Measurements from ENCODE around the gene TTC21A.

The TTC21A gene

DNA sequence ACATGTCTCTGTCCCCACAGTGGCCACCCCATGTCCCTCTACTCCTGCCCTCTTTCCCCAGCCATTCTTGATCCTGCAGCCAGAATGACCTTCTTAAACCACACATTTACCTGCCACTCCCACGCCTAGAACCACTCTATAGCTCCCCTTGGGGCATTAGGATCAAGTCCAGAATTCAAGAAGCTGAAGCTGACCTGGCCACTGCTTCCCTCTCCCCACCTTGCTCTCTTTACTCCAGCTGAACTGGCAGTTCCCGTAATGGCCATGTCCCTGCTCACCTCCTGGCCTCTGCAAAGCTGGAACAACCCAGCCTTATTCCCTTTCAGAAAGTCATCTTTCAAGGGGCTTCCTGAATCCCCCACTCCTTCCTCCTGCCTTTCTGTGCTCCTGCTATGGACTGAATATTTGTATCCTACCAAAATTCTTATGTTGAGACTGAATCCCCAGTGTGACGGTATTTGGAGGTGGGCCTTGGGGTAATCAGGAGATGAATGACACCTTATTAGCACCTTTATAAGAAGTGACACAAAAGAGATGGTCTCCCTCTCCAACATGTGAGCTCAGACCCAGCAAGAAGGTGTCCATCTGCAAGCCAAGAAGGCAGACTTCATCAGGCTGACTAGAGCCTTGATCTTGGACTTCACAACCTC lies 42.1 kb downstream of the TTC21A start:
- no peak for ATAC-seq (ENCODE audit: insufficient read depth, low read depth)
- H3K79me2 ChIP-seq (ENCODE audit: insufficient read depth, low read length): no peaks in the 10 kb centered on the region

DNA sequence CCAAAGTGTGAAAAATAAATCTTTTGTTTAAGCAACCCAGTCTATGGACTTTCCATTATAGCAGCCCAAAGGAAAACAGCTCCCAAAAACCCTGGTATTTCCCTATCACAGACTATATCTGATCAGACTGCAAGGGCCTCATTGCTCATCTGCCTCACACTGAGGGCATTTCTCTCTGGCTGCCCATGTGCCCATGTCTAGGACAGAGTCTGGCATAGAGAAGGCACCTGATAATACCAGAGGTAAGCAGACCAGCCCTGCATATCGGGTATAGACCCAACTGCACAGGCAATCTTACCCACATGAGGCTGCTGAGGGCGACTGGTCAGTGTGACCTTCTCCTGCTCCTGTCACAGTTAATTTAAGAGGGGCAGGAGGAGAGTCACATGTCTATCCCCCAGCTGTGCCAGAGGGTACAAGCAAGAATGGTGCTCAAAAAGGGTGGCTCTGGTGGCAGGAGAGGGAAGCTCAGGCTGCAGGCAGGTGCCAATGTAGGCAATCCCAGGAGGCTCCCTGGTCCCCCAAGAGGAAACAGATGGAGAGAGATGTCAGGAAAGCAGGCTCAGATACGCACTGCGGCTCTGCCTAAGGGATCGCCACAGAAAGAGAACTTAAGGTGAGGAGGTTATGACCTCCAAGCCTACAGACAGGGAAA lies 42.8 kb downstream of the TTC21A start:
- ATAC-seq (ENCODE audit: insufficient read depth, low read depth) (no peak), DNase-seq (no peak)
- Histone ChIP-seq H3K27ac (ENCODE audit: low read length) (no peak overlapping the region), H3K4me2 (ENCODE audit: insufficient read depth, low read length) (no peak overlapping the region), H3K4me1 (ENCODE audit: insufficient read depth, low read length) (peaks cover 71% of the 10 kb centered on the region), H3K27me3 (ENCODE audit: insufficient read depth, low read length, poor library complexity) (peaks cover 22% of the 10 kb centered on the region), H3K79me2 (ENCODE audit: insufficient read depth, low read length) (no peaks in the 10 kb centered on the region), H2AFZ (ENCODE audit: low read depth, low read length) (no peak overlapping the region), H3K36me3 (ENCODE audit: insufficient read depth, low read length) (peaks cover 7% of the 10 kb centered on the region; the same call in 1 of the 2 replicates), H4K20me1 (ENCODE audit: insufficient read depth, low read length) (peaks cover 25% of the 10 kb centered on the region), H3K9me3 (ENCODE audit: insufficient read depth, low read length, severe bottlenecking) (no peaks in the 10 kb centered on the region), H3K9ac (ENCODE audit: low read depth, low read length) (no peak overlapping the region), H3K4me3 (ENCODE audit: low read depth in 1 of 2, low read length in 2 of 2) (no peak overlapping the region)
- no peak for TF ChIP-seq EZH2 (IDR thresholded peaks at IDR 0.05; ENCODE audit: borderline replicate concordance, low read depth, low read length, severe bottlenecking)
- TF ChIP-seq, protein P1, sequence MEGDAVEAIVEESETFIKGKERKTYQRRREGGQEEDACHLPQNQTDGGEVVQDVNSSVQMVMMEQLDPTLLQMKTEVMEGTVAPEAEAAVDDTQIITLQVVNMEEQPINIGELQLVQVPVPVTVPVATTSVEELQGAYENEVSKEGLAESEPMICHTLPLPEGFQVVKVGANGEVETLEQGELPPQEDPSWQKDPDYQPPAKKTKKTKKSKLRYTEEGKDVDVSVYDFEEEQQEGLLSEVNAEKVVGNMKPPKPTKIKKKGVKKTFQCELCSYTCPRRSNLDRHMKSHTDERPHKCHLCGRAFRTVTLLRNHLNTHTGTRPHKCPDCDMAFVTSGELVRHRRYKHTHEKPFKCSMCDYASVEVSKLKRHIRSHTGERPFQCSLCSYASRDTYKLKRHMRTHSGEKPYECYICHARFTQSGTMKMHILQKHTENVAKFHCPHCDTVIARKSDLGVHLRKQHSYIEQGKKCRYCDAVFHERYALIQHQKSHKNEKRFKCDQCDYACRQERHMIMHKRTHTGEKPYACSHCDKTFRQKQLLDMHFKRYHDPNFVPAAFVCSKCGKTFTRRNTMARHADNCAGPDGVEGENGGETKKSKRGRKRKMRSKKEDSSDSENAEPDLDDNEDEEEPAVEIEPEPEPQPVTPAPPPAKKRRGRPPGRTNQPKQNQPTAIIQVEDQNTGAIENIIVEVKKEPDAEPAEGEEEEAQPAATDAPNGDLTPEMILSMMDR (IDR thresholded peaks at IDR 0.05; ENCODE audit: borderline replicate concordance, extremely low read depth, low read length, poor library complexity, severe bottlenecking): peak; percentile 20

More for the DNA sequence above, 42.1 kb downstream of the TTC21A start:
- no peak overlapping the region for H3K4me2 ChIP-seq (ENCODE audit: insufficient read depth, low read length)
- H3K27ac ChIP-seq (ENCODE audit: low read length): no peak overlapping the region
- no peak for DNase-seq
- no peak overlapping the region for H2AFZ ChIP-seq (ENCODE audit: low read depth, low read length)
- peaks cover 25% of the 10 kb centered on the region for H4K20me1 ChIP-seq (ENCODE audit: insufficient read depth, low read length)
- H3K36me3 ChIP-seq (ENCODE audit: insufficient read depth, low read length): peaks cover 10% of the 10 kb centered on the region; the same call in 1 of the 2 replicates
- H3K9me3 ChIP-seq (ENCODE audit: insufficient read depth, low read length, severe bottlenecking): no peaks in the 10 kb centered on the region
- peaks cover 21% of the 10 kb centered on the region for H3K27me3 ChIP-seq (ENCODE audit: insufficient read depth, low read length, poor library complexity)
- no peak overlapping the region for H3K4me3 ChIP-seq (ENCODE audit: low read depth in 1 of 2, low read length in 2 of 2)
- TF ChIP-seq EZH2 (IDR thresholded peaks at IDR 0.05; ENCODE audit: borderline replicate concordance, low read depth, low read length, severe bottlenecking): no peak
- TF ChIP-seq, protein P1 (IDR thresholded peaks at IDR 0.05; ENCODE audit: borderline replicate concordance, extremely low read depth, low read length, poor library complexity, severe bottlenecking): no peak
- no peak overlapping the region for H3K9ac ChIP-seq (ENCODE audit: low read depth, low read length)
- peaks cover 71% of the 10 kb centered on the region for H3K4me1 ChIP-seq (ENCODE audit: insufficient read depth, low read length)

DNA sequence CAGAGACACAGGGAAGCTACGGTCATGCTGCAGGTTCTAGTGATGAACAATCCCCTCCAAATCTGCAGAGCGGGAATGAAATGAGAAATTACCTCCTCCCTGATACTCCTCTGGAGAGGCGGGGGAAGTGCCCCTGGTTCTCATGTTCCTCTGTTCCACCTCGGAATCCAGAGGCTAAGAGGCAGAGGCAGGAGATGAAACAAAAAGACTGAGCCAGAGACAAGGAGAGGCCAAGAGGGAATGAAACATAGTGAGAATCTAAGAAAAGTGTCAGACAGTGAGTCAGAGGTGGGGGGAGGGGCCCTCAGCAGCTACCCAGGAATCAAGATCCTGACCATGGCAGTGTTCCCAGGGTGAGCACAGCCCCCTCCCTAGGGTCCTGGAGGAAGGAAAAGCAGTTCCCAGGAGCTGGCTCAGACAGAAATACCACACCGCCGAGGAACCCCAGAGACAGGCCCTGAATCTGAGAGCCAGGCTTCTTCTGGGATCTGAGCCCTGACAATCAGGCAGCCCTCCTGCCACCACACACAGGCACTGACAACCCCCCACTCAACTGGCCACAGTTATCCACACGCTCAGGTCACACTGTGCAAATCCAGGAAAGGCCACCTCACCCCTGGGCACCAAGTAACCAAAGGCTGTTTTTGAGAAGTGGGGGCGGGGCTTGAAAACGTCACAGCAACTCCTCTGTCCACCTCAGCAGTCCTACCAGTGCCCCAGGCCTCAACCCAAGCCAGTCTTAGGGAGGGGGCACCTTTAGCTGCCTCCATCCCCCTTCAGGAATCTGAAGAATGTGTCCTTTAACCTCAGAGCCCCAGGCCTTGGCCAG lies 43.5 kb downstream of the TTC21A start:
- peaks cover 25% of the 10 kb centered on the region for H4K20me1 ChIP-seq (ENCODE audit: insufficient read depth, low read length)
- H3K4me3 ChIP-seq (ENCODE audit: low read depth in 1 of 2, low read length in 2 of 2): peak overlapping the region in 1 of 2 experiments; percentile 85; a peak in 1 of 4 replicates
- DNase-seq: no peak
- peak overlapping the region; percentile 98 for H3K4me2 ChIP-seq (ENCODE audit: insufficient read depth, low read length)
- H3K36me3 ChIP-seq (ENCODE audit: insufficient read depth, low read length): peaks cover 6% of the 10 kb centered on the region; the same call in 1 of the 2 replicates
- no peak for ATAC-seq (ENCODE audit: insufficient read depth, low read depth)
- peaks cover 27% of the 10 kb centered on the region for H3K27me3 ChIP-seq (ENCODE audit: insufficient read depth, low read length, poor library complexity)
- no peaks in the 10 kb centered on the region for H3K9me3 ChIP-seq (ENCODE audit: insufficient read depth, low read length, severe bottlenecking)
- no peak overlapping the region for H3K27ac ChIP-seq (ENCODE audit: low read length)
- TF ChIP-seq, protein P1 (IDR thresholded peaks at IDR 0.05; ENCODE audit: borderline replicate concordance, extremely low read depth, low read length, poor library complexity, severe bottlenecking): no peak
- no peak for TF ChIP-seq EZH2 (IDR thresholded peaks at IDR 0.05; ENCODE audit: borderline replicate concordance, low read depth, low read length, severe bottlenecking)
- peaks cover 69% of the 10 kb centered on the region for H3K4me1 ChIP-seq (ENCODE audit: insufficient read depth, low read length)
- no peak overlapping the region for H3K9ac ChIP-seq (ENCODE audit: low read depth, low read length)
- no peak overlapping the region for H2AFZ ChIP-seq (ENCODE audit: low read depth, low read length)
- H3K79me2 ChIP-seq (ENCODE audit: insufficient read depth, low read length): no peaks in the 10 kb centered on the region
